Muscle layer of duodenum (tissue), 2 donors: Measurements from ENCODE around the gene PITPNM3.

Source experiments
- H3K27ac ChIP-seq: one replicate; pipeline ENCODE4 v1.7.0; 2013; ENCODE audit warnings: mild to moderate bottlenecking, low read length
- H3K27me3 ChIP-seq: one replicate; pipeline ENCODE4 v1.7.0; 2013; ENCODE audit warnings: low read depth, mild to moderate bottlenecking, control low read depth, low read length
- H3K36me3 ChIP-seq, 2 donors: one replicate each; pipeline ENCODE4 v1.7.0; 2013; ENCODE audit warnings: low read length in 2 of 2, control low read depth in 1 of 2, mild to moderate bottlenecking in 1 of 2; ENCODE audit not compliant: insufficient read depth in 2 of 2, control insufficient read depth in 1 of 2
- H3K4me1 ChIP-seq, 2 donors: one replicate each; pipeline ENCODE4 v1.7.0; 2013; ENCODE audit warnings: low read length in 2 of 2, mild to moderate bottlenecking in 2 of 2, control low read depth in 1 of 2, moderate library complexity in 1 of 2; ENCODE audit not compliant: insufficient read depth in 2 of 2, control insufficient read depth in 1 of 2
- H3K4me3 ChIP-seq, 2 donors: one replicate each; pipeline ENCODE4 v1.7.0; 2013; ENCODE audit warnings: low read length in 2 of 2, low read depth in 1 of 2, mild to moderate bottlenecking in 1 of 2
- H3K9me3 ChIP-seq, 2 donors: one replicate each; pipeline ENCODE4 v1.7.0; 2013; ENCODE audit warnings: low read length in 2 of 2, control low read depth in 1 of 2, mild to moderate bottlenecking in 1 of 2; ENCODE audit not compliant: control insufficient read depth in 1 of 2
- donor health status: healthy.

PITPNM3 gene

DNA sequence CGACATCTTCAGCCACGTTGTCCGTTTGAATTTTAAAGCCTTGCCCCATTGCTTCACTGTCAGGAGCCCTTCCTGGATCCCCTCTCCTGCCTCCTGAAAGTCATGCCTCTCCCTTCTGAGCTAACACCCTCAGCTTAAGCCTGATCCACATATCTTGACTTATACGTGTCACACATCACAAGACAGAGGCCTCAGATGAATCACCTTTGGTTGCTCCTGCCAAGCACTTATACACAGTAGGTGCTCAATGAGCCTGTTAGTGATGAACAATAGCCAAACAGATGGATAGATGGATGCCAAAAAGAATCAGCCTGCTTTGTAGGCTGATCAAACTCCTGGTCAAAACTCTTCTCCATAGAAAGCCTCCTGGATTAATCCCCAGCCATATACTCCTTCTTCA lies 31.8 kb downstream of the PITPNM3 start:
- Histone ChIP-seq H3K4me3 (no peak overlapping the region), H3K27ac (no peak overlapping the region), H3K4me1 (no peaks in the 10 kb centered on the region), H3K9me3 (no peaks in the 10 kb centered on the region), H3K27me3 (no peaks in the 10 kb centered on the region), H3K36me3 (no peaks in the 10 kb centered on the region)

- H3K27me3 ChIP-seq = no peaks in the 10 kb centered on the region
- no peak overlapping the region for H3K4me3 ChIP-seq
- no peak overlapping the region for H3K27ac ChIP-seq
- H3K4me1 ChIP-seq = no peaks in the 10 kb centered on the region
- H3K9me3 ChIP-seq = no peaks in the 10 kb centered on the region
- no peaks in the 10 kb centered on the region for H3K36me3 ChIP-seq
Measured at GRCh38 chr17:6523809-6524355, 32.5 kb downstream of the PITPNM3 start.

DNA sequence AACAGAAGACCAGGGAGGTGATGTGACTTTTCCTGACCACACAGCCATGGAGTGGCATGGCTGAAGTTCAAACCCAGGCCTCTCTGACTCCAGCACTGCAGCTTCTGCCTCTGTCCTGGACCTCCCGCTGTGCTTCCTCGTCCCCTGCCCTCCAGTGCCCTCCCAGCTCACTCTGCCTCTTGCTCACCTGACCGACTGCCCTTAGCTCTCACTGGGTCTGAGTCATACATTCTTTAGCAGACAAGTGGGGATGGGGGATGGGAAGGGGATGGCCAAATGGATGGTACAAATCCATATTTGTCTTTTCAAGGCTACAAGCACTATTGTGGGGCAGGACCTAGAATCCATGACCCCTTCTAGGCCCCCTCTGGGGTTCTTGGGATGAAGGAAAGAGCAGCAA lies 33.0 kb downstream of the PITPNM3 start:
- Histone ChIP-seq H3K36me3 (no peaks in the 10 kb centered on the region), H3K4me1 (no peaks in the 10 kb centered on the region), H3K9me3 (no peaks in the 10 kb centered on the region), H3K27me3 (no peaks in the 10 kb centered on the region), H3K4me3 (no peak overlapping the region), H3K27ac (no peak overlapping the region)

DNA sequence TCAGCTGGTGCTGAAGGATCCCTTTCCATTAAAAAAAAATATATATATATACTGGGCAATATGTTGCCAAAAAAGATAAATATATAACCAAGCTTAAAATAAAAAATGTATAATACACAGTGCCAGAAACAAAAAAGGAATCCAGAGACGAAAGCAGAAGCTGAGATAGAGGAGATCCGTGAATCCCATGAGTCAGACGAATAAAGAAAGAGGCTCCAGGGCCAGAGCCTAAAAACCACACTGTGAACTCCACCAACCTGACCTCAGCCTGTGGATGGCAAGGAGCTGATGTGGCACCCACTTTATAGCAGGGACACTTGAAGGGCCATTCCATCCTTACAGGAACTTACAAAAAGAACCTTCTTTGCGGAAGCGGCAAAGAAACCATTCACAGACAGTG lies 34.8 kb downstream of the PITPNM3 start:
- Histone ChIP-seq H3K9me3 (no peaks in the 10 kb centered on the region), H3K27me3 (no peaks in the 10 kb centered on the region), H3K4me3 (no peak overlapping the region), H3K36me3 (no peaks in the 10 kb centered on the region), H3K27ac (no peak overlapping the region), H3K4me1 (no peaks in the 10 kb centered on the region)

- H3K27me3 ChIP-seq = no peaks in the 10 kb centered on the region
- no peaks in the 10 kb centered on the region for H3K9me3 ChIP-seq
- H3K36me3 ChIP-seq = no peaks in the 10 kb centered on the region
- H3K27ac ChIP-seq = no peak overlapping the region
- no peaks in the 10 kb centered on the region for H3K4me1 ChIP-seq
- no peak overlapping the region for H3K4me3 ChIP-seq
Measured at GRCh38 chr17:6517062-6517461, 39.3 kb downstream of the PITPNM3 start.

- Histone ChIP-seq H3K4me1 (no peaks in the 10 kb centered on the region), H3K9me3 (no peaks in the 10 kb centered on the region), H3K27ac (no peak overlapping the region), H3K36me3 (no peaks in the 10 kb centered on the region), H3K27me3 (no peaks in the 10 kb centered on the region), H3K4me3 (no peak overlapping the region)
Measured at GRCh38 chr17:6514371-6514770, 42.0 kb downstream of the PITPNM3 start.

GRCh38 chr17:6512552-6512951 lies 43.8 kb downstream of the PITPNM3 start:
- Histone ChIP-seq H3K4me3 (no peak overlapping the region), H3K27me3 (no peaks in the 10 kb centered on the region), H3K27ac (no peak overlapping the region), H3K4me1 (peaks cover 0 to 8% of the 10 kb centered on the region in 2 donors), H3K36me3 (no peaks in the 10 kb centered on the region), H3K9me3 (no peaks in the 10 kb centered on the region)

GRCh38 chr17:6510321-6510977 lies 45.9 kb downstream of the PITPNM3 start:
- Histone ChIP-seq H3K9me3 (no peaks in the 10 kb centered on the region), H3K27me3 (no peaks in the 10 kb centered on the region), H3K4me3 (no peak overlapping the region), H3K36me3 (no peaks in the 10 kb centered on the region), H3K27ac (no peak overlapping the region), H3K4me1 (peaks cover 0 to 15% of the 10 kb centered on the region in 2 donors)

- Histone ChIP-seq H3K27me3 (no peaks in the 10 kb centered on the region), H3K9me3 (no peaks in the 10 kb centered on the region), H3K27ac (no peak overlapping the region), H3K36me3 (no peaks in the 10 kb centered on the region), H3K4me1 (peaks cover 0 to 15% of the 10 kb centered on the region in 2 donors), H3K4me3 (no peak overlapping the region)
Measured at GRCh38 chr17:6509921-6510320, 46.4 kb downstream of the PITPNM3 start.

DNA sequence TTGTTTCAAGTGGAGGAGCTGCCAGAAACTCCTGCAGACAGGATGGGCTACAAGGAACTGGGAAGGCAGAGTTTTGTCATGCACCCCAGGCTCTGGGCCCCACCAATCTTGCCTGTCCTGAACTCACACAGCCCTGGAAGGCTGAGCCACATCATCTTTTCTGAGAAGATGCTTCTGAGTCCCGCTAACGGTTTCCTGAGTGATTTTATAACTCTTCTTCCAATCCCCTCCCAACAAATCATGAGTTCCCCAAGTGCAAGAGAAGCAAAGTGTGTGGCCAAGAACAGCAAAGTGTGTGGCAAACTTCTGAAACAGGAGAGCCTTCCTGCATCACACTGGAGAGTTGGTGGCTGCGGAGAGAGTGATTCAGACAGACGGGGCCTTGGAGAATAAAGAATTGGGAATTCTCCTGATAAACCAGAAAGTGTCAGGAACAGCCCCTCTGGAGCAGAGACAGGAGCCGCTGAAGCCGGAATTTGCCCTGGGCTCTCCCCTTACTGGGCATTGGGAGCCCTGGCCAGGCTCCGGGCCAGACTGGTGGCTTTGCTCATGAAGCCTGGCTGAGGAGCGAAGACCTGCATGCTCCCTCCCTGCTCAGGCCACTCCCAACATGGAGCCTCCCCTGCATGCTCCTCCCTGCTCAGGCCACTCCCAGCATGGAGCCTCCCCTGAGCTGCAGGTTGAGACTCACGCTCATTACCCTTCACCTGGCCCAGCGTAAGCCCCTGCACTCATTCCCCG lies 47.2 kb downstream of the PITPNM3 start:
- Histone ChIP-seq H3K4me1 (peaks cover 0 to 15% of the 10 kb centered on the region in 2 donors), H3K9me3 (no peaks in the 10 kb centered on the region), H3K27me3 (no peaks in the 10 kb centered on the region), H3K4me3 (no peak overlapping the region), H3K36me3 (no peaks in the 10 kb centered on the region), H3K27ac (no peak overlapping the region)

DNA sequence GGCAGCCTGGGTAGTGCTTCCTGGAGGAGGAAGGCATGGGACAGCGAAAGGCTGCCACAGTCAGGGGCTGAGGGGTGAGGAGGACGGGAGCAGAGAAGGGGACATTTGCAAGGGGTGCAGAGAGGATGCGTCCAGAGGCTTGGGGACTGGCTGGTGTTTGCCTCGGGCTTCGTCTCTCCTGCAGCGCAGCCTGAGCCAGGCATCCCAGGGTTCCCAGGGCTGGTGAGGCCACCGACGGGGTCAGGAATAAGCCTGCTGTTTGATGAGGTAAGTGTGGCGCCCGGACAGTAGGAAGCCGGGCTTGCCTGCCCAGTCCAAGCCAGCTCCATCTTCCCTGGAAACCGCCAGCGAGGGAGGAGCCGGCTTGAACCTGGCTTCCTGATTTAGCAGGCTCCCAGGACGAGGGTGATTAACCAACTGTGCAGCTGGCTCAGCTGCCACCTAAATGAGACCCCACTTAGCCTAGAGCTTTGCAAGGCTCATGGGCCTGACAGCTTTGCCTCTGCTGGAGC lies 47.8 kb downstream of the PITPNM3 start:
- H3K4me1 ChIP-seq = peaks cover 0 to 15% of the 10 kb centered on the region in 2 donors
- peaks cover 0 to 3% of the 10 kb centered on the region in 2 donors for H3K36me3 ChIP-seq
- no peak overlapping the region for H3K4me3 ChIP-seq
- H3K27me3 ChIP-seq = no peaks in the 10 kb centered on the region
- H3K27ac ChIP-seq = no peak overlapping the region
- no peaks in the 10 kb centered on the region for H3K9me3 ChIP-seq
